ENCODE data around the gene TMEM248. TPM values are rescaled to one million over a fixed set of nuclear protein-coding genes. Genes with fewer than 3 reads are reported as not detected.
A peak's percentile ranks its signal among the peaks of the same experiment; 100 is the strongest.

The TMEM248 gene
- total RNA-seq, 2 donors from 2014 or later: 67.4 to 81.1 TPM

GRCh38 chr7:66927348-66927948 lies 6.4 kb downstream of the TMEM248 start:
- Mint-ChIP-seq H3K27ac (peak overlapping the region in 1 of 2 donors; percentile 73), H3K36me3 (peaks cover 0 to 55% of the 10 kb centered on the region in 2 donors), H3K9me3 (no peaks in the 10 kb centered on the region)
- DNase-seq (ENCODE audit: low spot score in 2 of 2) (no peak), ATAC-seq (no peak)

- no peak for ATAC-seq
- H3K36me3 Mint-ChIP-seq: peaks cover 0 to 55% of the 10 kb centered on the region in 2 donors
- no peak for DNase-seq (ENCODE audit: low spot score in 2 of 2)
- no peaks in the 10 kb centered on the region for H3K9me3 Mint-ChIP-seq
- H3K27ac Mint-ChIP-seq: no peak overlapping the region
These were observed 7.4 kb downstream of the TMEM248 start for GRCh38 chr7:66928388-66928787.

- no peak for DNase-seq (ENCODE audit: low spot score in 2 of 2)
- no peak for ATAC-seq
- H3K9me3 Mint-ChIP-seq: no peaks in the 10 kb centered on the region
- H3K27ac Mint-ChIP-seq: peak overlapping the region in 1 of 2 donors; percentile 44
- H3K36me3 Mint-ChIP-seq: peaks cover 0 to 60% of the 10 kb centered on the region in 2 donors
These were observed 8.1 kb downstream of the TMEM248 start for GRCh38 chr7:66929165-66929564.

- DNase-seq (ENCODE audit: low spot score in 2 of 2) (no peak), ATAC-seq (no peak)
- Mint-ChIP-seq H3K36me3 (peaks cover 0 to 60% of the 10 kb centered on the region in 2 donors), H3K9me3 (no peaks in the 10 kb centered on the region), H3K27ac (peak overlapping the region; percentile 44 to 67)
These were observed 8.9 kb downstream of the TMEM248 start for GRCh38 chr7:66929935-66930334.

GRCh38 chr7:66930341-66930740 lies 9.3 kb downstream of the TMEM248 start:
- ATAC-seq: no peak
- Mint-ChIP-seq H3K27ac (peak overlapping the region; percentile 13 to 67), H3K36me3 (peaks cover 0 to 56% of the 10 kb centered on the region in 2 donors), H3K9me3 (no peaks in the 10 kb centered on the region)
- DNase-seq (ENCODE audit: low spot score in 2 of 2): no peak

GRCh38 chr7:66933469-66933868 lies 12.4 kb downstream of the TMEM248 start:
- Mint-ChIP-seq H3K9me3 (no peaks in the 10 kb centered on the region), H3K36me3 (peaks cover 0 to 52% of the 10 kb centered on the region in 2 donors), H3K27ac (no peak overlapping the region)
- no peak for DNase-seq (ENCODE audit: low spot score in 2 of 2)
- no peak for ATAC-seq

- ATAC-seq (no peak), DNase-seq (ENCODE audit: low spot score in 2 of 2) (no peak)
- H3K27ac Mint-ChIP-seq: peak overlapping the region; percentile 24 to 27
- no peaks in the 10 kb centered on the region for H3K9me3 Mint-ChIP-seq
- H3K36me3 Mint-ChIP-seq: peaks cover 0 to 33% of the 10 kb centered on the region in 2 donors
These were observed 16.9 kb downstream of the TMEM248 start for GRCh38 chr7:66937940-66938339.

GRCh38 chr7:66939325-66939724 lies 18.3 kb downstream of the TMEM248 start:
- DNase-seq (ENCODE audit: low spot score in 2 of 2) (no peak), ATAC-seq (no peak)
- Mint-ChIP-seq H3K9me3 (no peaks in the 10 kb centered on the region), H3K27ac (peak overlapping the region; percentile 1 to 3), H3K36me3 (peaks cover 0 to 28% of the 10 kb centered on the region in 2 donors)

- Mint-ChIP-seq H3K9me3 (no peaks in the 10 kb centered on the region), H3K36me3 (peaks cover 0 to 15% of the 10 kb centered on the region in 2 donors), H3K27ac (no peak overlapping the region)
- ATAC-seq (no peak), DNase-seq (ENCODE audit: low spot score in 2 of 2) (no peak)
These were observed 25.5 kb downstream of the TMEM248 start for GRCh38 chr7:66946545-66946944.

- peaks cover 0 to 9% of the 10 kb centered on the region in 2 donors for H3K36me3 Mint-ChIP-seq
- DNase-seq (ENCODE audit: low spot score in 2 of 2) (no peak), ATAC-seq (no peak)
- no peaks in the 10 kb centered on the region for H3K9me3 Mint-ChIP-seq
- no peak overlapping the region for H3K27ac Mint-ChIP-seq
These were observed 27.6 kb downstream of the TMEM248 start for GRCh38 chr7:66948480-66949109.

GRCh38 chr7:66950311-66950710 lies 29.3 kb downstream of the TMEM248 start:
- Mint-ChIP-seq H3K9me3 (no peaks in the 10 kb centered on the region), H3K36me3 (peaks cover 0 to 2% of the 10 kb centered on the region in 2 donors), H3K27ac (no peak overlapping the region)
- ATAC-seq (no peak), DNase-seq (ENCODE audit: low spot score in 2 of 2) (no peak)

- no peak overlapping the region for H3K27ac Mint-ChIP-seq
- no peak for DNase-seq (ENCODE audit: low spot score in 2 of 2)
- no peak for ATAC-seq
- H3K9me3 Mint-ChIP-seq: no peaks in the 10 kb centered on the region
- H3K36me3 Mint-ChIP-seq: no peaks in the 10 kb centered on the region
These were observed 29.7 kb downstream of the TMEM248 start for GRCh38 chr7:66950763-66951162.

- peak overlapping the region in 1 of 2 donors; percentile 22 for H3K27ac Mint-ChIP-seq
- H3K9me3 Mint-ChIP-seq: no peaks in the 10 kb centered on the region
- no peak for ATAC-seq
- no peak for DNase-seq (ENCODE audit: low spot score in 2 of 2)
- H3K36me3 Mint-ChIP-seq: peaks cover 0 to 9% of the 10 kb centered on the region in 2 donors
These were observed 31.5 kb downstream of the TMEM248 start for GRCh38 chr7:66952343-66953043.

GRCh38 chr7:66953044-66953427 lies 32.0 kb downstream of the TMEM248 start:
- no peak for ATAC-seq
- Mint-ChIP-seq H3K9me3 (no peaks in the 10 kb centered on the region), H3K27ac (no peak overlapping the region), H3K36me3 (peaks cover 0 to 11% of the 10 kb centered on the region in 2 donors)
- no peak for DNase-seq (ENCODE audit: low spot score in 2 of 2)

- ATAC-seq (no peak), DNase-seq (ENCODE audit: low spot score in 2 of 2) (no peak)
- Mint-ChIP-seq H3K9me3 (no peaks in the 10 kb centered on the region), H3K27ac (no peak overlapping the region), H3K36me3 (peaks cover 5 to 31% of the 10 kb centered on the region in 2 donors)
These were observed 36.7 kb downstream of the TMEM248 start for GRCh38 chr7:66957595-66958290.

GRCh38 chr7:66958538-66959350 lies 37.7 kb downstream of the TMEM248 start:
- Mint-ChIP-seq H3K36me3 (peaks cover 5 to 31% of the 10 kb centered on the region in 2 donors), H3K27ac (peak overlapping the region in 1 of 2 donors; percentile 18), H3K9me3 (no peaks in the 10 kb centered on the region)
- DNase-seq (ENCODE audit: low spot score in 2 of 2) (no peak), ATAC-seq (no peak)

Measured in activated naive CD4-positive, alpha-beta T cell treated with anti-CD3 and anti-CD28 coated beads, Interleukin-2, amount 50 U/mL, for 72 hours (primary cell).